Germinal center (tissue), 1 donor: ENCODE data around the gene DMD.
"Not testable (repeated sequence)": the region's sequence is repeated elsewhere in the genome, so short reads cannot be mapped to it uniquely, and the experiment has no call there.

Source experiments
- DNase-seq: peaks from one replicate; pipeline ENCODE4 v3.0.0; 2012; ENCODE audit warnings: mixed read lengths, low spot score

The DMD gene

GRCh38 chrX:32016195-32016594, 1195.2 kb downstream of the DMD start:
- DNase-seq = no peak

DNA sequence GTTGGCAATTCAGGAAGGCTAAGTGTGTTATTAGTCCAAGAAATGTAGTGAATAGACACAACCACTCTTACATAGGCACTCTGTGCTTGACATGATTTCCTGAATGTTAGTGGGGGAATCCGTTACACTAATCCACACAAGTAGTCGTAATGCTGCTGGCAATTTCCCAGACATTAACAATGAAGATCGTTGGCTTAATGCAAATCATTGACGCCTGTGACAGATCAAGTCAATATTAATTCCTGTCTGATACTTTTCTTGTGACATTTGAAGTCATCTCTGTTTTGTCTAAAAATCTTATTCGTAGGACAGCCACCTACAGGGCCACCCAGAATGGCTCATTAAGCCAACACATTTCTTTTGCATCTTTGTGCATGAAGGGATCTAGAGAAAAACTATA, 1200.4 kb downstream of the DMD start:
- no peak for DNase-seq

DNA sequence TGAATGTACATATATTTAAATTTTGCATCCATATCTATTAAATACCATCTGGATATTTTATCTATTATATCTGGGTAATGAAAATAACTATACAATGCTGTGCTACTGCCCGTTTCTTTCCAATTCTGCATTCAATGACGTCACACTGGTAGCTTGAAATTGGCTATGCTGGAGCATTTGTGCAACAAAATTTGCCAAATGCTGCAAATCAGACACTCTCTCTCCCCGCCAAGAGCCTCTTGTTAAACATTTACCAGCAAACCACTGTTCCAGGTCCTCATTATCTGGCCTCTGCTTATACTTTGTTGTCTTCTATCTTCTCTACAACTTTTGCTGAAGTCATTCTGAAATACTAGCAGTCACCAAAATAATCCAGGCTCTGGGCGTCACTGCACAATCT, 1201.1 kb downstream of the DMD start:
- no peak for DNase-seq

DNA sequence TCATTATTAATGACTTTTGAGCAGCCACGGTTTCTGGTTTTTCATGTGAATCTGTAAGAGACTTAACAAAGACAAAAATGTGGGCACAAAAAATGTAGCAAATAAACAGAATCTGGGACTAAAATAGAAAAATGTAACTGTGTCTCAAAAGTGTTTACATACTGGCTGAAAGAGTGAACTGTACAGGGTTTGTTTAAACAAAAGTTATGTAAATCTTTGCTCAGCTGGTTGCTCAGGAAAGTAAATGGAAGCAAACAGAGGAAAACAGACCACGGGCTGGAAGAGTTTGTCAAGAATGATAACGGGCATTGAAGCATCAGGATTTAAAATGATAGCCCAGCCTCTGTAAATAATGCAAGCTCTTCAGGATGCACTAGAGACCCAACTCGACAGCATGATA, 1217.7 kb downstream of the DMD start:
- DNase-seq = no peak

GRCh38 chrX:31988975-31989374, 1222.4 kb downstream of the DMD start:
- DNase-seq = no peak

DNA sequence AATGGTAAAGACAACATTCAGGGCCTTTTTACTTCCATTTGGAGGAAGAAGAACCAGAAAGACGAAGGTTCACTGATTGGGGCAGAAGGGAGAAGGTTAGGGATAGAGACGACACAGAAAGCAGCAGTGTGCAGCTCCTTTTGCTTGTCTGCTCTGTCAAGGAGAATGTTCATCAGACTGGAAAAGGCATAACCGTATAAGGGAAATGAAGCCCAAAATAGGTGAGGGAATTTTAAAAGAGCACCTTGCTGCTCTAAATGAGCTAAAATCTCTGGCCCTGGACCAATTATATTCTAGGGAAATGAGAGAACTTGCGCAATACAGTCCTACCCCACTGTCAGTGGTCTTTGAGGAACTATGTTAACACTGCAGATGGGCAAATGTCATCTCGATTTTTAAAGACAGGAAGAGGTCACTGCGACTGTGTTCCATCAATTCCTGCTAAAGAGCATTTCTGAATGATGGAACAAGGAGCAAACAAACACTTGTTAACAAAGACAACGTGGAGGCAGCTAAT, 1229.7 kb downstream of the DMD start:
- DNase-seq = no peak

DNA sequence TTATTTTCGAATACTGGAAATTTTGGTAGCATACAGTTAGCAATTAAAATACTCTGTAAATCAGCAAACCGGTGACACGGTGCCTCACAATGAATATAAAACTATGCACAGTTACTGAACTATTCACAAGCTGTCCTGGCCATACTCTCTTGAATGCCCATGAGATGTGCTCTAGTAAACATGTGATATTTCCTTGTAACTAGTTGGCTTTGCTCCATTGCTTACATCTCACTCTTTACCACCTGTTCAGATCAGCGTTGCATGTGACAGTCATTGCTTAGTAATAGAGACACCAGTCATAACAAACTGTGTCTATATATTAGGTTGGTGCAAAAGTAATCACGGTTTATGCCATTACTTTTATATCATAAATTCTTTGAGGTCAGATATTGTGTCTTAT, 1241.6 kb downstream of the DMD start:
- DNase-seq = no peak

DNA sequence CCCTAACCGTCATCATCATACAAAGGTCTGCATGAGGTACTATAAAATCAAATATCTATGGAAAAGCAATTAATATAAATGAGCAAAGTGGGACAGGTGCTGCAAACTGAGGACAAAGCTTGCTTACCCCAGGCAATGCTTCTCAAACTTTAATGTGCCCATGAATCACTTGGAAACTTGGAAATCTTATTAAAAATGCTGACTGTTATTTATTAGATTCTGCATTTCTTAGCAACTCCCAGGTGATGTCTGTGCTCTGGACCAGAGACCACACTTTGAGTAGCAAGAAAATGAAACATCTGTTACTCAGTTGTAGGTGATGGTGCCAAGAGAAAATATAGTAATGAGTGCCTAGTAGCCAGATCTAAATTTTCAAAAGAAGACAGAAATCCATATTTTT, 1249.1 kb downstream of the DMD start:
- DNase-seq = no peak

- no peak for DNase-seq
These were observed 1276.4 kb downstream of the DMD start for GRCh38 chrX:31934842-31935370.

DNA sequence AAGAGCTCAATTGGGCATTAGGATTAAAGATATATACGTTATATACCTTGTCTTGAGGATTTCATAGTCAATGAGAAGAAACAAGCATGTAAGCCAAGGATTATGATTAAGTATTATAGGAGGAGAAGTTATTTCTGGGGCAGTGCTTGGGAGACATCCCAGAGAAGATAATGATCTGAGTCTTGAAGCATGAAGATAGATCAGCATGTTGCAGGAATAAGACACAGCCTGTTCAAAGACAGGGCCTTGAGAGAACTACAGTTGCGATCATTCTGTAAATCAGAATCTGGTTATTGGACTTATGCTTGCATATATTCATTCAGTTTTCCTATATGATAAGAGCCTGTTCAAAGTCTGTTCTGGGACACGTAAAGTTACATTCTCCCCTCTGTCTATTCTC, 1277.3 kb downstream of the DMD start:
- no peak for DNase-seq

GRCh38 chrX:31932769-31933168, 1278.6 kb downstream of the DMD start:
- DNase-seq = no peak

GRCh38 chrX:31932320-31932719, 1279.0 kb downstream of the DMD start:
- not testable (repeated sequence) for DNase-seq

- no peak for DNase-seq
These were observed 1280.1 kb downstream of the DMD start for GRCh38 chrX:31931225-31931624.

GRCh38 chrX:31929366-31929765, 1282.0 kb downstream of the DMD start:
- DNase-seq = no peak

DNA sequence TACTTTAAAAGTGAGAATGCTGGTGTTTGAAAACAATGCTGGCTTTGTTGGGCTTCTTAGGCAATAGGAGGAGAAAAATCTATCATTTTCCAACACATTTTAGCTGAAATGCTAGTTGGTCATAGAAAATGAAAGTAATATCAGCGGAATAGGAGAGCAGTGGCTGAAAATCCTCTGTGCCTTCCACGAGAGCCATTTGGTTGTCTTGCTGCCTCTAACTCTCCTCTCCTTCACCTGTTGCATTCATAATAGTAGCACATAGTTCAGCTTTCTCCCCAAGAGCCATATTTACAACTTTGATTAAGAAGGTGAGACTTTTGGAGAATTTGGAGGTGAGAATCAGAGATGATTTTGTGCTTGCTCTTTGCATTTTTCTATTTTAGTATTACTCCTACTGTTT, 1290.1 kb downstream of the DMD start:
- DNase-seq = no peak

- DNase-seq = no peak
These were observed 1301.3 kb downstream of the DMD start for GRCh38 chrX:31909850-31910572.

- DNase-seq = no peak
These were observed 1317.2 kb downstream of the DMD start for GRCh38 chrX:31894152-31894551.

DNA sequence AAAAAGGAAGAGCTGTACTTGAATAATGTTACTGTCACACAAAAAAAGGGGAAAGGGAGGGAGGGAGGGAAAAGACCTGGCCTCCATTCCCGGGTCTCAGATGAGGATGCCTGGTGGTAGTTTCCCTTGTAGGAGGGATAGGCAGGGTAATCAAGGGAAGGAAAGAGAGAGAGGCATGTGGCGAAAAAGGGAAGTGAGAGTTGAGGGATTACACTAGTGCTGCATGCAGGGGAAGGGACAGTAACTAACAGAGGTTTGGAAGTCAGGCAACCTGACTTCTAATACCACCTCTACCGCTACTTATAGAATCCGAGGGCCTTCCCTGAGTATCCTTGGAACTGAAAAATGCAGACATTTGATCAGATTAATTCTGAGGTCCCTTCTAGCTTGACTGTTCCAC, 1317.8 kb downstream of the DMD start:
- DNase-seq = no peak

DNA sequence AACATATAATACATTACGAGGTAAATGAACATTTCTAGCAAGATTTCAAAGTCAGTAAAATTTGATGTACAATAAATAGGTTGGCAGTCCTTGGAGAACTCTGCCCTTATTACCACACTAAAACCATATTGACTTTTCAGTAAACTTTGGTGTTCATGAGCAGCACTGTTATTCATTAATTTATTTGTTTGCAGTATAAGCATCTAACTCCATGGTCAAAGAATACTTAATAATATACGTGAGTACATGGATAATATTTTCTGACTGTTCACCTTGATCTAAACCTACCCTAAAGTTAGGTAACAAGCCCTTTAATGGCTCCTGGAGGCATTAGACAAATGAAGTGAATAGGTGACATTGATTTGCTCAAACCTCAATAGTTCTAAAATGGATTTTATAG, 1322.3 kb downstream of the DMD start:
- no peak for DNase-seq

DNA sequence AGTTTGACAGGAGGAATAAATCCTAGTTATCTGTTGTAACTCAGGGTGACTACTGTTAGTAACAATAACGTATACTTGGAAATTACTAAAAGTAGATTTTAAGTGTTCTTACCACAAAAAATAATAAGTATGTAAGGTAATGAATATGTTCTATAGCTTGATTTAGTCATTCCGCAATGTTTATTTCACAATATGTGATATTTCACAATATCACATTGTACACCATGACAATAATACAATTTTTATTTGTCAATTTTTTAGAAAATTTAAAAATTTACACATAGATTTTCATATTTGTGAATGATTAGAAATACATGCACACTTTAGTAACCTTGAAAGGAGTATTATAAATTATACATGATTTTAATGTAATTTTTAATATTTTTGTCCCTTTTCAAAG, 1326.8 kb downstream of the DMD start:
- no peak for DNase-seq

- DNase-seq = no peak
These were observed 1339.3 kb downstream of the DMD start for GRCh38 chrX:31872007-31872406.

DNA sequence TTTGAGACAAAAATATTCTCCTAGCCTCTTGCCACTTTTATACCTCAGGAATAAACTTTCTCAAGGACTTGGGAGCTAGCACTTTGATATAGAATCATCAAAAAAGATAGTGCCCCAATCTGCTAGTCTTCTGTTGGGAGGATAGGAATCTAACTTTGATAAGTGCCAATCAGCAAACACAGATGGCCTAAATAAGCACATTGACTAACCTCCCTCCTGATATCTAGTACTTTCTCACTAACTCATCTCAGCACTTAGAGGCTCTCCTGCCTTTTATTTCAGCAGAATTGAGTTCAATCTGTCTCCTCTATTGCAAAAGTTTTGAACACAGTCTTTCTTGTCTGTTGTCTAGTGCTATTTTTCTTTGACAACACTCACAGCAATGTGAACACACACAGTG, 1341.1 kb downstream of the DMD start:
- DNase-seq = no peak

DNA sequence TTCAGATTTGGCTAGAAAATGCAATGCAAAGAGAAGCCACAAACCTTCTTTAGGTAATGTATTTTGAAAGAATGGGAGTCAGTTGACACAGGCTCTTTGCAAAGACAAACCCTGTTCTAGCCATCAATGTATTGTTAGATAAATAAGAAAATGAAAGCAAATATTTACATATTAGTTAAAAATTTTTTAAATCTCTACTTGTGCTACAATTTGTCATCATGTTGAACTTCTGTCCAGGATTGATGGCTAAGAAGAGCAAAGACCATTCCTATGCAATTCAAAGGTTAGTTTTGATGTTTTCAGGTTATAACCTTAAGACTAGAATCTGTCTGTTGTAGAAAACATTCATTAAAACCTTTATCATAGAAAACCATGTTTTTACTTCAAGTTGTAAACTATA, 1350.7 kb downstream of the DMD start:
- DNase-seq = no peak

DNA sequence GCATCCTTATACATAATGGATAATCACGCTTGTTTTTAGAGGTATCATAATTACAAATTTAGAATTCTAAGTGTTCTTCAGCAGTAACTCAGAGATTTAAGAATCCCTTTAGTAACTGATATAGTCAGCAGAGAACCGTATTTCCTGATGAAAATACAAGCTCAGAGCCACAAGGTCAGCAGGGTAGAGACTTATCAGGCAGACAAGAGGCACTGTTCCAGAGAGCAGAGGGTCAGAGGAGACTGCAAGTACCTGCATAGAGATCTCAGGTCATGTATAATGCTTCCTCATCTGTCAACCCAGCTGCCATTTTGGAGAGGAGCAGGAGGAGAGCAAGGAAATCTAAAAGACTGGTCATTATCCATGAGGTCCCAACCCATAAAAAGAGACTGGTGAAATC, 1352.4 kb downstream of the DMD start:
- DNase-seq = no peak
